Caco-2 (cell line): ENCODE data around the gene ARHGEF16. TPM values are rescaled to one million over a fixed set of nuclear protein-coding genes. Genes with fewer than 3 reads are reported as not detected.

ENCODE experiments used
- BruUV-seq: library from RNA; stranded (reverse); fragments of 400-500 nt; replicated peaks from 2 replicates; lab custom pipeline; 2021; lab: Mats Ljungman, UMichigan
- CTCF ChIA-PET: fragments of 300-600 bp; sonication (Branson Sonifier 250); formaldehyde crosslinking; loops from one replicate; lab custom pipeline; 2022; ENCODE audit warnings: antibody characterized with exemption; lab: Charles Lee
- POLR2A ChIA-PET: fragments of 300-600 bp; sonication (Branson Sonifier 250); formaldehyde crosslinking; loops from one replicate; lab custom pipeline; 2022; ENCODE audit warnings: antibody characterized with exemption; lab: Charles Lee
- DNase-seq, 2 experiments: peaks; one replicate each; pipeline versions ENCODE4 v3.0.0 to v3.0.0-alpha.2; 2020 to 2022
- H3K27me3 ChIP-seq: replicated peaks from 2 replicates; pipeline ENCODE4 v1.6.0; 2011; ENCODE audit warnings: low read length; ENCODE audit not compliant: control insufficient read depth, insufficient read depth
- H3K36me3 ChIP-seq: 2 replicates; pipeline ENCODE4 v1.5.1; 2011; ENCODE audit warnings: low read length; ENCODE audit not compliant: control insufficient read depth, insufficient read depth
- H3K4me1 ChIP-seq: fragments of 250-450 bp; sonication (Bioruptor Pico); 2 replicates; pipeline ENCODE4 v1.5.1; 2020; ENCODE audit warnings: mild to moderate bottlenecking
- H3K4me3 ChIP-seq: 2 replicates; pipeline ENCODE4 v1.5.1; 2011; ENCODE audit warnings: low read depth, mild to moderate bottlenecking, control low read depth, low read length
- H3K9me3 ChIP-seq: fragments of 250-450 bp; sonication (Bioruptor Pico); 2 replicates; pipeline ENCODE4 v1.5.1; 2020; ENCODE audit warnings: mild to moderate bottlenecking, moderate library complexity
- H3K27ac Mint-ChIP-seq: one replicate; pipeline ENCODE4 v1.8.0; 2022; ENCODE audit warnings: mixed read lengths; ENCODE audit not compliant: unreplicated experiment
- H3K27me3 Mint-ChIP-seq: one replicate; pipeline ENCODE4 v1.8.0; 2022; ENCODE audit warnings: mixed read lengths; ENCODE audit not compliant: insufficient read depth, unreplicated experiment
- H3K36me3 Mint-ChIP-seq: one replicate; pipeline ENCODE4 v1.8.0; 2022; ENCODE audit warnings: mild to moderate bottlenecking, mixed read lengths; ENCODE audit not compliant: insufficient read depth, unreplicated experiment
- H3K4me1 Mint-ChIP-seq: one replicate; pipeline ENCODE4 v1.8.0; 2022; ENCODE audit warnings: low read depth, mixed read lengths; ENCODE audit not compliant: unreplicated experiment
- H3K4me3 Mint-ChIP-seq: one replicate; pipeline ENCODE4 v1.8.0; 2022; ENCODE audit warnings: mild to moderate bottlenecking, moderate library complexity, mixed read lengths; ENCODE audit not compliant: unreplicated experiment
- H3K9me3 Mint-ChIP-seq: one replicate; pipeline ENCODE4 v1.8.0; 2022; ENCODE audit warnings: mixed read lengths; ENCODE audit not compliant: unreplicated experiment
- intact Hi-C: fragments of 100-400 bp; cut with micrococcal nuclease; formaldehyde crosslinking; loops from one replicate; pipeline ENCODE4 v1.10.0; 2022; ENCODE audit not compliant: unreplicated experiment
- total RNA-seq: library from RNA; stranded (reverse); gene quantifications from 2 replicates; pipeline ENCODE4 v1.2.3, GENCODE V29; 2022
- TF ChIP-seq, protein P1 (sequence below), 2 experiments: fragments of 200-600 bp in 1 of 2; IDR thresholded peaks; 1 replicate in 1 of 2; 2 replicates in 1 of 2; pipeline versions ENCODE4 v1.5.1 to v1.8.0; 2011 to 2022; ENCODE audit warnings: antibody characterized with exemption in 1 of 2, control low read depth in 1 of 2, inconsistent platforms in 1 of 2, low read depth in 1 of 2, low read length in 1 of 2, mild to moderate bottlenecking in 1 of 2, moderate library complexity in 1 of 2; ENCODE audit not compliant: insufficient read depth in 1 of 2, severe bottlenecking in 1 of 2, unreplicated experiment in 1 of 2

The ARHGEF16 gene
- total RNA-seq, 1 experiment from 2014 or later = 40.6 TPM

DNA sequence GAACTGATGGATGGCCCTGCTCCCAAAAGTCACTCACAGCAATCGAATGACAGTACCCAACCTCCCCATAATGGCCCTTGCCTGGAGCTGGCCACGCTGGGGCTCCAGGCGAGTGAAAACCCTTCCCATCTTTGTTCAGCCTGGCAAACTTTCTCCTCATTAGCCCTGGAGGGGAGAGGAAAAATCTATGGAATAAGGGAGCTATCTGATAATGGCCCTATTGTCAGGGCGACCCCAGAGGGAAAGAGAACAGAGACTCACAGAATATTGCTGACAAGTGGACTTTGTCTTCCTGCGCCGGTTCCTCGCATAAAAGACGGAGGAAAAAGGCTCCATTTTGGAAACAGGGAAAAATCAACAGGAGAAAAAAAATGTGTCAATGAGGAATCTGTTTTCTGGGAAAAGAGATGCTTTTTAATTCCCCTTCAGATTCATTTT is 13.0 kb upstream of the ARHGEF16 start:
- intact Hi-C loops = no loop called here
- no peak overlapping the region for H3K27ac Mint-ChIP-seq
- H3K4me1 ChIP-seq = no peaks in the 10 kb centered on the region
- no peaks in the 10 kb centered on the region for H3K27me3 Mint-ChIP-seq
- no peaks in the 10 kb centered on the region for H3K27me3 ChIP-seq
- no peaks in the 10 kb centered on the region for H3K9me3 Mint-ChIP-seq
- H3K4me3 ChIP-seq = no peak overlapping the region
- H3K36me3 ChIP-seq = no peaks in the 10 kb centered on the region
- DNase-seq = no peak
- CTCF ChIA-PET = interaction anchor here (0.9 kb wide), 1 partner anchor 49 kb away, joined by 3 read pairs; no protein-coding TSS in a partner anchor
- H3K36me3 Mint-ChIP-seq = no peaks in the 10 kb centered on the region
- no peaks in the 10 kb centered on the region for H3K4me1 Mint-ChIP-seq
- no peak overlapping the region for H3K4me3 Mint-ChIP-seq
- TF ChIP-seq, protein P1, sequence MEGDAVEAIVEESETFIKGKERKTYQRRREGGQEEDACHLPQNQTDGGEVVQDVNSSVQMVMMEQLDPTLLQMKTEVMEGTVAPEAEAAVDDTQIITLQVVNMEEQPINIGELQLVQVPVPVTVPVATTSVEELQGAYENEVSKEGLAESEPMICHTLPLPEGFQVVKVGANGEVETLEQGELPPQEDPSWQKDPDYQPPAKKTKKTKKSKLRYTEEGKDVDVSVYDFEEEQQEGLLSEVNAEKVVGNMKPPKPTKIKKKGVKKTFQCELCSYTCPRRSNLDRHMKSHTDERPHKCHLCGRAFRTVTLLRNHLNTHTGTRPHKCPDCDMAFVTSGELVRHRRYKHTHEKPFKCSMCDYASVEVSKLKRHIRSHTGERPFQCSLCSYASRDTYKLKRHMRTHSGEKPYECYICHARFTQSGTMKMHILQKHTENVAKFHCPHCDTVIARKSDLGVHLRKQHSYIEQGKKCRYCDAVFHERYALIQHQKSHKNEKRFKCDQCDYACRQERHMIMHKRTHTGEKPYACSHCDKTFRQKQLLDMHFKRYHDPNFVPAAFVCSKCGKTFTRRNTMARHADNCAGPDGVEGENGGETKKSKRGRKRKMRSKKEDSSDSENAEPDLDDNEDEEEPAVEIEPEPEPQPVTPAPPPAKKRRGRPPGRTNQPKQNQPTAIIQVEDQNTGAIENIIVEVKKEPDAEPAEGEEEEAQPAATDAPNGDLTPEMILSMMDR (IDR thresholded peaks at IDR 0.05; ENCODE audit: insufficient read depth in 1 of 2, low read depth in 1 of 2, low read length in 1 of 2, severe bottlenecking in 1 of 2, unreplicated experiment in 1 of 2) = no peak
- no peaks in the 10 kb centered on the region for H3K9me3 ChIP-seq
- POLR2A ChIA-PET = no interaction called here
- no TSS peak for BruUV-seq

DNA sequence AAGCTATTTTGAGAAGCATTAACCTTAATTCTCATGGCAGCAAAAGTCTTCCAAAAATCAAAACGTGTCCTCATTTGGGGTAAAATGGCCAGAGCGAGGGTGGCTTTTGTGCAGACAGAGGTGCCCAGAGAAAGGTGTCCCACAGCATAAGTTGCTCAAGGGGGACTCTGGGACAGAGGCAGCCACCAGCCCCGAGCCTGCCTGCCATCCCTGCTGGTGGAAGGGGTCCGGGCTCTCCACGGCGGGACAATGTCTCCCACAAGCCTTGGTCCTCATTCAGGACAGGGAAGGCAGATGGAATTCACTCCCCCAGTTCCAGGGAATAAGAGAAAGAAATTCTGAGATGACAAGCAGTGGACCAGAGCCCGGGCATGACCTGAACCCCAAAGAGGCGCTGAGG is 12.6 kb upstream of the ARHGEF16 start:
- no TSS peak for BruUV-seq
- Histone ChIP-seq H3K4me3 (no peak overlapping the region), H3K36me3 (no peaks in the 10 kb centered on the region), H3K27me3 (no peaks in the 10 kb centered on the region), H3K9me3 (no peaks in the 10 kb centered on the region), H3K4me1 (no peaks in the 10 kb centered on the region)
- ChIA-PET CTCF (interaction anchor here (0.9 kb wide), 1 partner anchor 49 kb away, joined by 3 read pairs; no protein-coding TSS in a partner anchor), POLR2A (no interaction called here)
- H3K36me3 Mint-ChIP-seq = no peaks in the 10 kb centered on the region
- no peak for DNase-seq
- TF ChIP-seq, protein P1 (IDR thresholded peaks at IDR 0.05; ENCODE audit: insufficient read depth in 1 of 2, low read depth in 1 of 2, low read length in 1 of 2, severe bottlenecking in 1 of 2, unreplicated experiment in 1 of 2) = no peak
- no peaks in the 10 kb centered on the region for H3K4me1 Mint-ChIP-seq
- H3K9me3 Mint-ChIP-seq = no peaks in the 10 kb centered on the region
- H3K27me3 Mint-ChIP-seq = no peaks in the 10 kb centered on the region
- H3K27ac Mint-ChIP-seq = no peak overlapping the region
- intact Hi-C loops = no loop called here
- no peak overlapping the region for H3K4me3 Mint-ChIP-seq

DNA sequence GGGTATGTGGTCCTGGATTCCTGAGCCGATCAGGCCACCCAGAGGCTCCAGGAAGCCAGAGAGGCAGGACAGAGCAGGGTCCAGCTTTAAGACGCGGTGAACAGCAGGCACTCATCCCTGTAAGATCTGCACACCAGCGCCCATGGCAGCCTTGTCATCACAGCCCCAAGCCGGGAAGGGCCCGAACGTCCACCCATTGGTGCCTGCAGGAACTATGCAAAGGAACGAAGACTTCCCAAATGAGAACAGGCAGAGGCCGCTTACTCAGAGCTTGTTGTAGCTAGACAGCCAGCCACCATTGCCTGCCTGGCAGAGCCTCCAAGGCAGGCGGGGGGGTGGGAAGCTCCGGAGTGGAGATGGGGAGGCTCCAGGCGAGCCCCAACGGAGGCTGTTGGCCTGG is 12.1 kb upstream of the ARHGEF16 start:
- DNase-seq = no peak
- TF ChIP-seq, protein P1 (IDR thresholded peaks at IDR 0.05; ENCODE audit: insufficient read depth in 1 of 2, low read depth in 1 of 2, low read length in 1 of 2, severe bottlenecking in 1 of 2, unreplicated experiment in 1 of 2) = no peak
- Mint-ChIP-seq H3K36me3 (no peaks in the 10 kb centered on the region), H3K27ac (no peak overlapping the region), H3K4me3 (no peak overlapping the region), H3K4me1 (no peaks in the 10 kb centered on the region), H3K27me3 (no peaks in the 10 kb centered on the region), H3K9me3 (no peaks in the 10 kb centered on the region)
- no peak overlapping the region for H3K4me3 ChIP-seq
- H3K4me1 ChIP-seq = no peaks in the 10 kb centered on the region
- no peaks in the 10 kb centered on the region for H3K27me3 ChIP-seq
- H3K9me3 ChIP-seq = no peaks in the 10 kb centered on the region
- CTCF ChIA-PET = interaction anchor here (0.9 to 1.1 kb wide), 2 partner anchors 10 to 48 kb away, joined by 3 read pairs; no protein-coding TSS in a partner anchor
- intact Hi-C loops = no loop called here
- POLR2A ChIA-PET = no interaction called here
- no TSS peak for BruUV-seq
- H3K36me3 ChIP-seq = no peaks in the 10 kb centered on the region
